ENCODE data around the gene TNK2.
"Not testable (repeated sequence)": the region's sequence is repeated elsewhere in the genome, so short reads cannot be mapped to it uniquely, and the experiment has no call there.

Gene TNK2

DNA sequence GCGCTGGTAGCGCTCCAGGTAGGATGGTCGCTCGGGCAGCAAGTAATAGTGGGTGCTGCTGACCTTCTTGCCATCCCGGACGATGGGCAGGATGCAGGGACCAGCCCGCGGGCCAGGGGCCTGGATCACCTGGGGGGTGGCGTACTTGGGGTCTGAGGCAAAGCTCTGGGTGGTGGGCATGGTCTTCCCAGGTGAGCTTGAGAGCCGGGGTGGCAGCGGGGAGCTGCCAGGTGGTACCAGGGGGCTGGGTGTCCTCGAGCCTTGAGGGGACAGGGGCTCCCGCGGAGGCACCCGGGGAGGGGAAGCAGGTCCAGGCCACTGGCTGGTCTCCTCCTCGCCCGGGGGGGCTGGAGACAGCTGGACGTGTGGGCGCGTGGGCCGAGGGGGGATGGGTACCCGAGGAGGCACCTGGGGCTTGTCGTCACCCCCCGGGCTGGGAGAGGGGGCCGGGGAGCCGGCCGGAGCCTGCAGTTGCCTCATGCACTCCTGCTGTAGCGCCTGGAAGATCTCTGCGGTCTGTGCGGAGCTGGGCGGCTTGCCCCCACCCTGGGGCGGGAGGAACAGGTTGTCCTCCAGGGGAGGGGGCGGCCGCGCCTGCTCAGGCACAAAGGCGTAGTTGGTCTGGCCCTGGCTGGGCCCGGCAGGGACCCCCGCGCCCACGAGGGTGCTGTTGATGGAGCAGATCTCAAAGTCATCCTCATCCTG lies 40.6 kb downstream of the TNK2 start:
- DNase-seq: no peak

DNA sequence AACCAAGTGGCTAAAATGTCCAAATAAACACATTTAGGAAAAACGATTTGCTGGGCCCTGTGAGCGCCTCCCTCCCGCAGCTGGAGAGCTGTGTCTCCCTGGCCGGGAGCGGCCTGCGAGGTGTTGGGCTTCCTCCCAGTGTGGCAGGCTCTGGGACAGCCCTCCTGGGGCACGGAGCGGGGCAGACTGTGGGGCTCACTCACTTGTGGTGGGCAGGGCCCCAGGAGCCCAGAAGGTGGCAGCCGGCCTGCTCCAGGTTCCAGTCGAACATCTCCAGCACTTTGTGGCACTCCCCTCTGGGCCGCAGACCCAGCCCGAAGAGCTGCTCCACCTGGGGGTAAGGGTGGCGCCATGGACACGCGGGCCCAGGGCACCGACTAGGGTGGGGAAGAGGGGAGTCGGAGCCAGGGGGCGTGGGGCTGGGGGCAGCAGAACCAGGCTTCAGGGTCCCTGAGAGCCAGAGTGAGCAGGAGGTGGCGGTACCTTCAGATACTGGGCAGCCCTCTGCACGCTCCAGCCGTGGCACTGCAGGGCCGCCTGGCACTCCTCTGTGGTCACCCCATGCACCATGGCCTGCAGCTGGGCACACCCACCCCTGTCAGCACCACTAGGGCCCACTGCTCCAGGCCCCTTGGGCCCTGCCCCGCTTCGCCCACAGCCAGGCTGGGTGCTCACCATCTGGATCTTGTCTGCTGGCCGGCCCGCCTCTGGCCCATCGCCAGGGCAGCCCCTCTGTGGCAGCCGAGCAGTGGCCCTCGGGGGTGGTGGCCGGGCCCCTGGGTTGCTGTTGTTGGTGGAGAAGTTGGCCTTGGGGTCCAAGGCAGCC lies 41.5 kb downstream of the TNK2 start:
- DNase-seq: no peak

DNA sequence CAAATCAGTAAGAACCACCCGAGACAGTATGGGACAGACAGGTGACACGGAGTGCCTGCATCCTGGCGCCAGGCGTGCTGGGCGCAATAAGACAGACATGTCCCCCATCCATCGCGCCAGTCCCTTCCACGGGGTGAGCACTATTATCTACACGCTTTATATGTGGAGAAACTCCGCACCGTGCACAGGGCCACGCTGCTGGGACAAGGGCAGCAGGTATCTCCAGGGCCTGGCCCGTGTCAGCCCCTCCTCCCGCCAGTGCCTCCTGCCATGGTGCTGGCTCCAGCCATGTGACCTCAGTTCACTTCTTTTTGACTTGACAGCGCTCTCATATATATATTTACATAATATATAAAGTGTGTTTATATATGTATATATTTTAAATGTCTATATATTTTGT lies 42.6 kb downstream of the TNK2 start:
- DNase-seq: no peak

DNA sequence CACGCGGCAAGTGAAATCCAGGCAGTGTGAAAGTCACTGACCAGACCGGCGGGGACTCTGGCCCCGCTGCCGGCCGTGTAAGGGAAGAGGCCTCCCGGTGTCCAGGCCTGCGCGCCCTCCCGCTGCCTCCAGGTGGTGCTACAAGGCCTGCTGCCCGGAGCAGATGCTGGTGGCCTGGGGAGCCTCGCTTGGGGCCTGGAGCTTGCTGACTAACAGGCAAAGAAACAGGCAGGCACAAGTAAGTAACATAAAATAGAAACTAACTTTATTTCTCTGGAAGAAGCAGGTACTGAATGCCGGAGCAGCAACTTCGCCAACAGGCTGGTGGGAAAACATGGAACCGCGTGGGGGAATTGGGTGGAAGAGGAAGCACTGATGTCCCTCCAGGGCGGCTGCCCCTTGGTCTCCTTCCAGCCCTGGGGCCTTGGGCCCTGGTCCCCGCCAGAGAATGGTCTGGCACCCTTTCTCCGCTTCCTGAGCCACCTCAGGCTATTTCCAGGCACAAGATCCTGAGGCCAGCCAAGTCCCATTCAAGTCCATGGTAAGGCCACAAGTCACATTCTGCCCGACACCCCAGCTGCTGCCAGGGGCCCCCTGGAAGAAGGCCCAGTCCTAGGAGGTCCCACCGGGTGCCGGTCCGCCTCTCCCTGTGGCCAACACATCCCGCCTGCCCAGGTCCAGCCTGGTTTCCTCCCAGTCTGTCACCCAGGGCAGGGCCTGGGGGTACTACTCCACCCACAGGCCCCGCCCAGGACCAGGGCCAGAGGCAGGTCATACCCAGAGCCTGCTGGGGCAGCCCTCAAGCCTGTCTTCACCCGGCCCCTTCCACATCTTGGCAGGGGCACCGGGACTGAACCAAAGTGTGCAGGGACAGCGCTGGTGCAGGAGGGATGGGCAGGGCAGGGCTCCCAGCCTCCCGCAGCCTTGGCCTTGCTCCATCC lies 45.0 kb downstream of the TNK2 start:
- peak; percentile 64 for DNase-seq

DNA sequence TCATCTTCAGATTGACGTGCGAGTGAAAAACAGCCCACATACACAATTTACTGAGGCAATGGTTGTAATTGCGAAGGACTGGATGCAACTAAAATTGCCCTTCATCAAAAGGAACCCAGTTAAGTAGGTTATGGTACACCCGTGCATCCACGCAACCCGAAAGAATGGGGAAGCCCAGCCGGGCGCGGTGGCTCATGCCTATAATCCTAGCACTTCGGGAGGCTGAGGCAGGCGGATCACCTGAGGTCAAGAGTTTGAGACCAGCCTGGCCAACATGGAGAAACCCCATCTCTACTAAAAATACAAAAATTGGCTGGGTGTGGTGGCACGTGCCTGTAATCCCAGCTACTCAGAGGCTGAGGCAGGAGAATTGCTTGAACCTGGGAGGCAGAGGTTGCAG lies 46.0 kb downstream of the TNK2 start:
- DNase-seq: not testable (repeated sequence)

DNA sequence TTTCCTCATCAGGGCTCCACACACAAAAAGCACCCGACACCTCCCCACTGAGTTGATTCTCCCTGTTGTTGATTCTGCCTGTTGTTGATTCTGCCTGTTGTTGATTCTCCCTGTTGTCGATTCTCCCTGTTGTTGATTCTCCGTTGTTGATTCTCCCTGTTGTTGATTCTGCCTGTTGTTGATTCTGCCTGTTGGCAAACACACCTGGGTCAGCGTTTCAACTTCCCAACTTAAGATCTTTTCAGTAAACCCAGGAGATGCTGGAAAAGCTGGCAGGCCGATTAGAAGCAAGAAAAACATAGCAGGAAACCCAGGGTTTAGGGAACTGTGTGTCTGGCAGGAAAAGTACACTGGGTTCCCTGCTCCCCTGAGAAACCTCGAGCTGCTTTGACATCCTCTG lies 47.9 kb downstream of the TNK2 start:
- DNase-seq: no peak

DNA sequence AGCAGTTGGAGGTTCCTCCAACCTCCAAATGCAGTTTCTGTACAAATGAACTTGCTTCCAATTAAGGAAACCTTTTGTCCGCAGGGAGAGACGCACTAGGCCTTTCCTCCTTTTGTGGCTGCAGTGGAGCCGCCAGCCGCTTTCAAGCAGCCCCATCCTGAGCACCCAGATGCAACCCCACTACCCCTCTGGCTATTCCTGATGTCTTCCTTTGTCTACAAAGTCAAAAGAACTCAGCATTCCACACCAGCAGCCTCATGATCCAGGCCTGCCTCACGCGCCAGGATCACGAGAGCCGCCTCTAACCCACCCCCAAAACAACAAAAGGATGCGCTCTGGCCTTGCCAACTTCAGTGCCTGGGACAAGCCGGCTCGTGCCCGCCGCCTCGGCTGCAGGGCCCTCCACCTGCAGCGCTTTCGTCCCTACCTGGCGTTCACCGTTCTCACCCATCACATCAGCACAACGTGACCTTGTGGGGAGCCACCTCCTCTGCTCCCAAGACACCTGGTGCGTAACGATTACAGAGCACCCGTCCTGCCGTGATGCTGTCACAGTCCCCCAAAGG lies 48.4 kb downstream of the TNK2 start:
- no peak for DNase-seq

DNA sequence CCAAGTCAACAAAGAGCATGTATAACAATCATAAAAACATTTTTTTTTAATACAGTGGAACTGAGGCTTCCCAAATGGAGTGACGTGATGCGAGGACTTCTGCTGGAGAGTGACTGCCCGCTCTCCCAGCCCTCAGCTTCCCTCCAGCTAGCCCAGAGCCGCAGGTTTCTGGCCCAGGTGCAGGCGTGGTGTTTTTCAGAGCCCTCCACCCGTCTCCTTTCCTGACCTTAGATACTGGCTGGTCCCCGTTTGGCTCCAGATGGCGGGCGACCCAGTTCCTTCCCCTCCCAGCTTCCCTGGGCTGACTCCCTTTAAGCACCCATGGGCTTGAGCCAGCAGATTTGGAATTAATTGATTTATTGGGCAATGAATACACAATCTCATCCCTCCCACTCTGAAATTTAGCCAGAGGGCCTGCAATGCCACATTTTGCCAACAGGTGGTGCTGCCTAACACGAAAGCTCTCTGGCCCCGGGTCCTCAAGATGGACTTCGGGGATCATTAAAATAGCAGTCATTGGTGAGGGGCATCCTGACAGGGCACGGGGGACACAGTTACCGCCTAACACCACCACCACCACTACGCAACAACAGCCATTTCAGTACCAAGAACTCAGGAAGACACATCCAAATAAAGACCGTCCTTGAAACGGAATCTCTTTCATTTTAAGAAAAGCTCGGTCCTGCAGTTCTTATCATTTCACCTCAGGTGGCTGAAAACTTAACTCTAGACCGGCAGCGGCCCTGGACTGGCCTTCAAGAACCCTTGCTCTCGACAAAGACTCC lies 49.1 kb downstream of the TNK2 start:
- DNase-seq: peak; percentile 31

DNA sequence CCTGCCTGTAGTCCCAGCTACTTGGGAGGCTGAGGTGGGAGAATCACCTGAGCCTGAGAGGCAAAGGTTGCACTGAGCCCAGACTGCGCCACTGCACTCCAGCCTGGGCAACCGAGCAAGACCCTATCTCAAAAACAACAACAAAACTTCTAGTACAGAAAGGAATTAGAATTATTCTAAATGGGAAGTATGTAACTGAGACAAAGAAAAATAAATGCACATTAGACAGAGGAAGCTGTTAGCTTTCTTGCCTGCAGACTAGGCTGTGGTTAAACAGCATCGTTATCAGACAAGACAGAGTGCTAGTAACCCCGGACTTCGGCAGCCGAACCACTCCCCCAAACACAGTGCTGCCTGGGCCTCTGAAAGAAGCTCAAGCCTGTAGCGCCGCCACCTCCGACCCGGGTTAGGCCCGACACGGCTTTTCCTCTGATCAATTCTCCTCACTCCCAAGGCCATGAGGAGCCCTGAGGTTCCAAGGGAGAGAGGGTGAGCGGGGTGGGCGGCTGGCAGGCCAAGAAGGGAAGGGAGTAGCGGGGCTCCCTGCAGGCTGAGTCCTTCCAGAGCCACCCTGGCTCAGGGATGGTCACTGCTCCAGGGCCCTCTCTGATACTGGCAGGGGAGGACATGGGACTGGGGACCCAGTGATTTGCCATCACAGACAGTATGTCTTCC lies 51.8 kb downstream of the TNK2 start:
- DNase-seq: no peak

DNA sequence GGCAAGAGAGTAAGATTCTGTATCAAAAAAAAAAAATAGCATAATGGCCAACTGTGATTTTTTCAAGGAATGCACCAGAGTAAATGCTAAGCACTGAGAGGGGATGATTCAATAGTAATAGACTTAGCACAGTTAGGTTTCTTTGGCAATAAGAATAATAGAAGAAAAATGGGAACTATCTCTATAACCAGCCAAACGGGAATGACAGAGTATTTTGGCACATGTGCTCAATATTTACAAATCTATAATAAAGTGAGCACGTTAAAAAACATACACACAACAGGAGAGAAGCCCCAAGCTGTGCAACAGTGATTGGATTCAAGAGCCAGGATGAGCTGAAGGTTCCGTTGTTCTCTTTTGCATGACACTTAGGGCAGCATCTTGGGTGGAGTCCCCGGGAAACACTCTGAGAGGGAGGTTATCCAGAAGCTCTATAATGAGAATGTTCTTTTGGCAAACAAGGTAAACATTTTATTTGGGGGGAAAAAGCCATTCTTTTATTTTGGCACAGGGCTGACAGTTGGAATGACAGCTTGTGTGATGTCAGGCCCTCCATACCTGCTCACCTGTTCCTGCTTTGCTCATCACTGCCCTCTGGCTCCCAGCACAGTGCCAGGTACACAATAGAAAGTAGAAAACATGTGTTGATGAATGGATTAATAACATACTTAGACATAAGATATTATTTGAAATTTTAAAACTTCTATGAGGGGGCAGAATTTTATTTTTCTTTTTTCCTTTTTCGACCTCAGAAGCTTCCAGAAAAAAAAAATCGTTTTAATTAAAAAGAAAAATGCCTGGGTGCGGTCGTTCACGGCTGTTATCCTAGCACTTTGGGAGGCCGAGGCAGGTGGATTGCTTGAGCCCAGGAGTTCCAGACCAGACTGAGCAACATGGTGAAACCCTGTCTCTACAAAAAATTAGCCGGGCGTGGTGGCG lies 52.6 kb downstream of the TNK2 start:
- DNase-seq: no peak

DNA sequence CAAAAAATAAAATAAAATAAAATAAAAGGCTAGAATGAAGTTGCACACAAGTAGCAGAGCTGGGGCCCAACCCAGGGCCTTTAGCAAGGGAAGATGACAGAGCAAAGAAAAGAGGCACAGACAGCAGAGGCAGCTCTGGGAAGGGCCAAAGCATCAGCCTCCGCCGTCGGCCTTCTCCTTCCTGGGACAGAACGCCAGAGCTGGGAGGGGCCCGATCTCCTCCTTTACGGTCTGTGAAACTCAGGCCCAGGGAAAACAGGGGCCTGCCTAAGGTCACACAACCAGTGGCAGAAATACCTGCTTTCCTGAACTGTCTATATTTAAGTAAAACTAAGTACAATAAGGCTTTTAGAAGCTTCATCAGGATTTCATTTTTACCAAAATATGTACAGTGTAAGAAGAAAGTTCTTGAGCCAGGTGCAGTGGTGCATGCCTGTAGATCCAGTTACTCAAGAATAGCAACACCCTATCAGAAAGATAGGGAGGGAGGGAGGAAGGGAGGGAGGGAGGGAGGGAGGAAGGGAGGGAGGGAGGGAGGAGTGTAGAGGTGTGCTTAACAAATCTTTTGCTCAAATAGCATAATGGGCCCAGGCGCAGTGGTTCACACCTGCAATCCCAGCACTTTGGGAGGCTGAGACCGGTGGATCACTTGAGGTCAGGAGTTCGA lies 53.6 kb downstream of the TNK2 start:
- no peak for DNase-seq

DNA sequence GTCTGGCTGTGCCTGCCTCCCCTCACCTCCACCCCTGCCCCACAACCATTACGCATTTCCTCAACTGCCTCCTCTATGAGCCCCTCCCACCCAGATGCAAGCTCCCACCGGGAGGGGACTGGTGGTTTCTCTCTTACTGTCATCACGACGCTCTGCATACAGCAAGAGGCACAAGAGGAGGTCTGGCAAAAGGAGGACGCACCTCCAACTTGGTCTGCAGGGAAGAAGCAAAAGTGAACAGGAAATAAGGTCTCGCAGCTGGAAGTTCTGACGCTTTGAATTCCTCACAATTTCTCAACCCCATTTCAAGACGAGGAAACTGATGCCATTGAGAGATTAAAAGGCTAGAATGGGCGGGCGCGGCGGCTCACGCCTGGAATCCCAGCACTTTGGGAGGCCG lies 54.4 kb downstream of the TNK2 start:
- no peak for DNase-seq

DNA sequence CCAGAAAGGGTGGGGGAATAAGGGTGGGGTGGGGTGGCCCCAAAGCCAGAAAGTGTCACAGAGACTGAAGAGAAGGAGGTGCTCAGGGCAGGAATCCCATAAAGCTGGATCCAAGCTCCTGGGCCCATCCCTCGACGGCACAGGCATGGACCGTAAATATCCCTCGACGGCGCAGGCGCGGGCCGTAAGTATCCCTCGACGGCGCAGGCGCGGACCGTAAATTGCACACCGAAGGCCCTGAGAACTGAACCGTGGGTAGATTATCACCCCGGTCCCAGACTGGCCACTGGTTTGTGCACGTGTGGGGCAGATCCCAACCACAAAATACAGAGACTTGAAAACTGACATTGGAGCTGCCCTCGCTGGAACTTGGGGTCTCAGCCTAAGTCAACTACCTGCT lies 55.3 kb downstream of the TNK2 start:
- DNase-seq: no peak

DNA sequence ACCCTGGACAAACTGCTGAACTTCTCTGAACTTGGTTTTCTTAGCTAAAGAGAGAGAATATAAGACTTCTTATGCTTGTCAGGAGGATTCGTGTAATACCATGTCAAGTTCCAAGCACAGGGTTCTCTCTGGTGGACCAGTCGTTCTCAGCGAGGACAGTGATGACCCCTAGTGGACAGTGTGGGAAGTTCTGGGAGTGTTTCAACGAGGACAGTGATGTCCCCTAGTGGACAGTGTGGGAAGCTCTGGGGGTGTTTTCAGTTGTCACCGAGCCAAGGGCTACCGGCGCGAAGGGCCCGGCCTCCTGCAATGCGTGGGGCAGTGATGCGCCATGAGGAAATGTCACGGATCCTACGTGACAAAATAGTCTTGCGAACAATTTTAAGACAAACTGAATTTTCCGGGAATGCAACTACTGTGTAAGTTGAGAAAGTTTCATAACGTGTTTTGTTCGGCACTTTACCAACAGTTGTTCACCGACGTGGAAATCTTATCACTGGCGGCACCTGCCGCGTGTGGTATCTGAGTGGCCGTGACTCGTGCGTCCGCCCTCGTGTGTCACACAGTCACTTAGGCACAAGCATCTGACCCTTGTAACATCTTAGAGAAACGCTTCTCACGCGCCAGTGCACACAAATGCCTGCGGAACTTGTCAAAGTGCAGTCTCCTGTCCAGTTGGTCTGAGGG lies 57.4 kb downstream of the TNK2 start:
- peak; percentile 71 for DNase-seq

DNA sequence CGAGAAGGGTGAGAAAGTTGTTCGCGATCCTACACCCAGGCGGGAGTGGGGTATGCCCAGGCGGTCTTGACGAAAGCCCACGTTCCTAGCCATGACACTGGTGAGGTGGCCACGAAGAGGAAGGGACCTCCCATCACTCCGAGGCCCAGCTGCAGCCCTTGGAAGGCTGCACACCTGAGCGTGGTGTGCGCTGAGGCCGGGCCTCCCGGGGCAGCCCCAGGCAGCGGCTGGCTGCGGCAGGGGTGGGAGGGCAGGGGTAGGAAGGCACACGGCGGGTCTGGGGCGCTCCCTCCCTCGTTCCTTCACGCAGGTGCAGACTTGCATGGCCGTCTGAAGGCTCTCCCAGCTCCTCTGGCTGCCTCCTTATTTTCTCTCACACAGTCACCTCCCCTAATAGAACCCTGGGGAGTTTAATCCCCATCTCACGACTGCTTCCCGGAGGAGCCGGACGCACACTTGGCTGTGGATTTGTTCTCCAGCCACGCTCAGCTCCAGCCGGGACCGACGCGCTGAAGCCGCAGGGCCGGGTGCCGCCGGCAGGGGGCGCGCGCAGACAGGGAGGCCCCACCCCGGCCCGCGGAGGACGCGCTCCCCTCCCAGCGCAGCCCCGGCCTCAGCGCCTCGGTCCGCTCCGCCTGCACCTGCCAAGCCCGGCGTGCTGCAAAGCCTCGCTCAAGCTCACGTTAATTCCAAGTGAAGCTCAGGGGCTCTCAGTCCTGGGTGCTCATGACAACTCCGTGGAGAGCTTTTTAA lies 58.9 kb downstream of the TNK2 start:
- no peak for DNase-seq

DNA sequence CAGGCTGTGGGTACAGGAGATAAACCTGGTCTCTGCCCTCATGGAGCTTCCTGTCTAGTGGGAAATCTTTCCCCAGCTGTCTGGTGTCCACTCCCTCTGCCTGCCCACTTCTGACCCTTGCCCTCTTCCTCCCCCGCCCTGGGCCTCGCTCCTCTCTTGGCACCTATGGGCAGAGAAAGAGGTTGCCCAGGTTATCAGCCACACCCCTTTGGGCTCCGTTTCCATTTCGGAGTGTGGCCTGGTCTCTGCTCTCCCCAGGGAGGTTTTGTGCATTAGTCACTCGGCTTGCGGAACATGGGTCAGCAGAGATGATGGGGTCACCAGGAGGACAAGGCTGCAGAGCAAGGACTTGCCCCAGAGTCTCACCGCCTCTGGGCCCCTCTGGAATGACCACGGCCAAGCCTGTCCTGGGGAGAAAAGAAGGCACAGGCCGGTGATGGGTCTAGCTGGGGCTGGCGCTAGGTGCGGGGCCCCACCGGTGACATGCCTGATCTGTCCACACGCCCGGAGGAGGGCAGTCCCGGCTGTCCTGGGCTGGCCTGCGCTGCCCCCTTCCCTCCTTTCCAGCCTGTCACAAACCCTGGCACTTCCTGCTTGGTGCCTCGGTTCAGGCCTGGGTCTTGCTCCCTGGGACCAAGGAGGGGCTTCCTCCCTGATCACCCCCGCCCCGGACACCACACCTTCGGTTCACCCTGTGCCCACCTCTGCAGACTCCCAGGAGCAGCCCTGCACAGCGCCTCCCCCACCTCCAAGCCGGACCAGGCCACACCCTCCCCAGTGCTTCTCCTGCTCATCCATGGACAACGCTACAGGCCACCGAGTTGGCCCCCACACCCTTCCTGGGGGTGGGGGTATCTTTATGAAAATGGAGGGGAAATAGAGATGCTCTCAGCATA lies 61.0 kb downstream of the TNK2 start:
- DNase-seq: peak; percentile 92

DNA sequence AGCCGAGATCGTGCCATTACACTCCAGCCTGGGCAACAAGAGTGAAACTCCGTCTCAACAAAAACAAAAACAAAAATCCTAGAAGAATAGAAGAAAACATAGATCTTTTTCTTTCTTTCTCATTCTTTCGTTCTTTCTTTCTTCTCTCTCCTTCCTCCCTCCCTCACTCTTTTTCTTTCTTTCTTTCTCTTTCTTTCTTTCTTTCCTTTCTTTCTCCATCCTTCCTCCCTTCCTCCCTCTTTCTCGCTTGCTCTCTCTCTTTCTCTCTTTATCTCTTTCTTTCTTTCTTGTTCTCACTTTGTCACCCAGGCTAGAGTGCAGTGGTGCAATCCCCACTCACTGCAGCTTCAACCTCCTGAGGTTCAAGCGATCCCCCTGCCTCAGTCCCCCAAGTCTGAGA lies 62.9 kb downstream of the TNK2 start:
- DNase-seq: no peak
